Lower leg skin (tissue), 3 donors: ENCODE data around the gene LRRIQ1.

Source experiments
- CTCF ChIP-seq, 3 donors: fragments of 450-650 bp; IDR thresholded peaks; one replicate each; pipeline ENCODE4 v1.5.1; 2016; ENCODE audit warnings: antibody characterized with exemption in 3 of 3, mild to moderate bottlenecking in 3 of 3, moderate library complexity in 2 of 3
- POLR2A ChIP-seq, 2 donors: fragments of 450-650 bp; IDR thresholded peaks; one replicate each; pipeline ENCODE4 v1.6.1; 2016 to 2017; ENCODE audit warnings: antibody characterized with exemption in 2 of 2, mild to moderate bottlenecking in 1 of 2, moderate library complexity in 1 of 2

GRCh38 chr12:85266356-85266755 lies 230.2 kb downstream of the LRRIQ1 start:
- no peak for TF ChIP-seq CTCF (IDR thresholded peaks at IDR 0.05)
- TF ChIP-seq POLR2A (IDR thresholded peaks at IDR 0.05) = no peak
